VCaP (cell line): ENCODE results near the gene MUC6.

Experiments used
- H3K27ac ChIP-seq: fragments of 450-650 bp; 2 replicates; pipeline ENCODE4 v1.5.1; 2017
- CTCF ChIP-seq: fragments of 450-650 bp; conservative IDR thresholded peaks from 2 replicates; pipeline ENCODE4 v1.5.1; 2017; ENCODE audit warnings: mild to moderate bottlenecking, moderate library complexity

The MUC6 gene

GRCh38 chr11:1070594-1071462 is 34.3 kb upstream of the MUC6 start:
- H3K27ac ChIP-seq = no peak overlapping the region
- no peak for TF ChIP-seq CTCF

- no peak for TF ChIP-seq CTCF
- no peak overlapping the region for H3K27ac ChIP-seq
Observed at GRCh38 chr11:1069740-1070139, 33.2 kb upstream of the MUC6 start.

- no peak for TF ChIP-seq CTCF
Observed at GRCh38 chr11:1067812-1068496, 31.4 kb upstream of the MUC6 start.

GRCh38 chr11:1064167-1064566 is 27.6 kb upstream of the MUC6 start:
- no peak overlapping the region for H3K27ac ChIP-seq
- TF ChIP-seq CTCF = no peak

More at GRCh38 chr11:1067812-1068496, 31.4 kb upstream of the MUC6 start:
- no peak overlapping the region for H3K27ac ChIP-seq

DNA sequence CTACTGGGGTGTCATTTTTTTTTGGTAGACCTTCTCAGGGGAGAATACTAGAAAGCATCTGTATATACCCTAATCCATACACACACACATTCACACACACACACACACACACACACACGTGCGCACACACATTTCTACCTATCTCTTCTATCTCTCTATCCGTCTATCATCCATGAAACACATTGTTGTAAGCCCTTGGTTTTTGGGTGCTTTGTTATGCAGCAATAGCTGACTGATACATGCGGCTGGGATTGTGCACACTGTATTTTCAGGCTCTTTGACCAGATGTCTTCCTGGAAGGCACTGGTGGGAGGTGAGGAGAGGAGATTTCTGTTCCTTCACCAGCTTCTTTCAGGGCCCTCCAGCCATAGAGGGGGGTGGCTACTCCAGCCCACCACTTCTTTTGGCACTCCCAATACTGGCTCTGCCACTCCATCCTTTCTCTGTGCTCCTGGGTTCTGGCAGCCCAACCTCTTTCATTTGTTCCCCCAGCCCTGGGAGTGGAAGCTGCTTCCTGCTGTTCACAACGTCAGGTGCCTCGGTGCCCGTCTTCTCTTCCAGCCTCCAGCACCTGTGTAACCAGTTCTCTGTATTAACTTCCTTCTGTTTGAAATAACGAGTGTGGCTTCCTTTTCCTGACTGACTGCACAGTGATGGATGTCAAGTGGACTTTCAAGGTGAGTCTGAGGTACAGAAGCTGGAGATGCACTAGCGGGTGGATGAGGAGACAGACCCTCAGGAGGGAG is 25.7 kb upstream of the MUC6 start:
- TF ChIP-seq CTCF = no peak
- H3K27ac ChIP-seq = no peak overlapping the region

- H3K27ac ChIP-seq = no peak overlapping the region
- no peak for TF ChIP-seq CTCF
Observed at GRCh38 chr11:1060852-1061616, 24.5 kb upstream of the MUC6 start.
